ENCODE data around the gene OTOGL. TPM values are rescaled to one million over a fixed set of nuclear protein-coding genes. Genes with fewer than 3 reads are reported as not detected.

Gene OTOGL
- total RNA-seq, 3 donors from 2014 or later: 0.10 to 0.66 (median 0.61) TPM

DNA sequence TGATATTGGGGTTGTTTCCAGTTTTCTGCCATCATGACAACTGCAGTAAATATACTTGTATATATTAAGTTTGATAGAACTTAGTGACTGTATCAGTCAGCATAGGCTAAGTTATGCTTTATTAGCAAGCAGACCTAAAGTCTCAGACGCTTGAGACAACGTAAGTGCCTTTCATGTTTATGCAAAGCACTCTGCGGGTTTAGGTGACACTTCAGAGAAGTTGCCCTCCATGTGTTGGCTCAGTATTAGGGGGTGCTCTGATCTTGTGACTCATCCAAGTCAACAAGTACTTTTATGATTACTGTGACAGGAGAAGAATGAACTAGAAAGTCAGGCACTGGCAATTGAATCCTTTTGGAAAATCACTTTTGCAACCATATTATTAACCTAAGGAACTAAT, 13.3 kb upstream of the OTOGL start:
- Histone ChIP-seq H3K36me3 (ENCODE audit: low read depth) (no peaks in the 10 kb centered on the region), H3K4me1 (ENCODE audit: low read depth) (no peaks in the 10 kb centered on the region), H3K4me3 (no peak overlapping the region), H3K9me3 (no peaks in the 10 kb centered on the region)
- ATAC-seq: no peak
- no peak for DNase-seq
- TF ChIP-seq, protein P1, sequence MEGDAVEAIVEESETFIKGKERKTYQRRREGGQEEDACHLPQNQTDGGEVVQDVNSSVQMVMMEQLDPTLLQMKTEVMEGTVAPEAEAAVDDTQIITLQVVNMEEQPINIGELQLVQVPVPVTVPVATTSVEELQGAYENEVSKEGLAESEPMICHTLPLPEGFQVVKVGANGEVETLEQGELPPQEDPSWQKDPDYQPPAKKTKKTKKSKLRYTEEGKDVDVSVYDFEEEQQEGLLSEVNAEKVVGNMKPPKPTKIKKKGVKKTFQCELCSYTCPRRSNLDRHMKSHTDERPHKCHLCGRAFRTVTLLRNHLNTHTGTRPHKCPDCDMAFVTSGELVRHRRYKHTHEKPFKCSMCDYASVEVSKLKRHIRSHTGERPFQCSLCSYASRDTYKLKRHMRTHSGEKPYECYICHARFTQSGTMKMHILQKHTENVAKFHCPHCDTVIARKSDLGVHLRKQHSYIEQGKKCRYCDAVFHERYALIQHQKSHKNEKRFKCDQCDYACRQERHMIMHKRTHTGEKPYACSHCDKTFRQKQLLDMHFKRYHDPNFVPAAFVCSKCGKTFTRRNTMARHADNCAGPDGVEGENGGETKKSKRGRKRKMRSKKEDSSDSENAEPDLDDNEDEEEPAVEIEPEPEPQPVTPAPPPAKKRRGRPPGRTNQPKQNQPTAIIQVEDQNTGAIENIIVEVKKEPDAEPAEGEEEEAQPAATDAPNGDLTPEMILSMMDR (IDR thresholded peaks at IDR 0.05): no peak
- intact Hi-C loops (cut with DNase I, micrococcal nuclease): no loop called here

DNA sequence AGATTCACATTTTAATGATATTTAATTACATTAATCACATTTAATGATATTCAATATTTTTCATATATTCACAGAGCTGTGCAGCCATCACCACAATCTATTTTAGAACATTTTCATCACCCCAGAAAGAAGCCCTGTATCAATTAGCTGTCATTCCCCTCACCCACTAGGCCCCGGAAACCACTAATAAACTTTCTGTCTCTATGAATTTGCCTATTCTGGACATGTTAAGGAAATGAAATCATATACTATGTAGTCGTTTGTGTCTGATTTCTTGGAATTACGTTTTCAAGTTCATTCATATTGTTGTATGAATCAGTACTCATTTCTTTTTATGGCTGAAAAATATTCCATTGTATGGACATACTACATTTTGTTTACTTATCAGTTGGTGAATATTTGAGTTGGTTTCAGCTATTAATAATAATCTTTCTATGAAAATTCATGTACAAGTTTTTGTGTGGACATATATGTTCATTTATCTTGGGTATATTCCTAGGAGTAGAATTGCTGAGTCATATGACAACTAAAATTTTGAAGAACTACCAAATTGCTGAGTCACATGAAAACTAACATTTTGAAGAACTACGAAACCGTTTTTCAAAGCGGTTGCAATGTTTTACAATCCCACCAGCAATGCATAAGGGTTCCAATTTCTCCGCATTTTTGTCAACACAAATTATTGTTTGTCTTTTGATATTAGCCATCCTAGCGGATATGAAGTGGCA, 11.7 kb upstream of the OTOGL start:
- DNase-seq (no peak), ATAC-seq (no peak)
- H3K9me3 ChIP-seq: no peaks in the 10 kb centered on the region
- no peak overlapping the region for H3K4me3 ChIP-seq
- no peaks in the 10 kb centered on the region for H3K4me1 ChIP-seq (ENCODE audit: low read depth)
- H3K36me3 ChIP-seq (ENCODE audit: low read depth): no peaks in the 10 kb centered on the region
- TF ChIP-seq, protein P1 (IDR thresholded peaks at IDR 0.05): no peak
- intact Hi-C loops (cut with DNase I, micrococcal nuclease): no loop called here

DNA sequence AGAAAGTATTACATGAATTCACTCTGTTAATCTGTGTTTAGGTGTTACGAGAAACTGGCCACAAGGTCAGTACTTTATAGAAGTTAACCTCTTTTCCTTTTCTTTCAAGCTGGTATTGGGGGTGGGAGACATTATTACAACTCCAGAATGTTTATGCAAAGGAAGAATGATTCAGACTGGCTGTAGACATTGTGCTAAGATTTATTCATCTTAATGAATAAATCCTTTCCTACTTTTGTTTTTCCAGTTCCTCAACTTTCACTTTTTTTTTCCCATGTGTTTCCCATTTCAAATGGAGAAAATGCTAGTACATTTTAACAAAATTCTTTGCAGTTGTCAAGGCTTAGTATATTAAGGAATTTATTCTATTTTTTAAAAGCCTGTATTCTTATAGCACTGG, 1.3 kb downstream of the OTOGL start:
- no peaks in the 10 kb centered on the region for H3K9me3 ChIP-seq
- ATAC-seq: no peak

DNA sequence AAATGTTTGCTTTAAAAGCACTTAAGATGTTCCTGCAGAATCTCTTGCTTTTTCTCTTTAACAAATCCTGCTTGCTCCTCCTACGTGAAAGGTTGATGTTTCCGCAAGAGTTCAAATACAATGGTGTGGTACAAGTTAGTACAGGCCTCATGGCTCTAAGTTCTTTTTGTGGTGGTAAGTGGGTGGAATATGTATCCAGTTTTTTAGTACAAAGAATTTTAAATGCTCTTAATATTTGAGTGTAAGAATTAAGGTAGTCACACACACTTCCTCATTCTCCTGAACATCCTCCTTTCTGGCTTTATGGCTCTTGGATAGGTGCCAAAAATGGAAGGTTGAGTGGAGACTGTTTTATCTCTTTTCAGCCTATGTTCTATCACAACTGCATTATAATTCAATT, 1.8 kb downstream of the OTOGL start:
- Histone ChIP-seq H3K4me1 (ENCODE audit: low read depth) (no peaks in the 10 kb centered on the region), H3K4me3 (no peak overlapping the region), H3K36me3 (ENCODE audit: low read depth) (no peaks in the 10 kb centered on the region), H3K9me3 (no peaks in the 10 kb centered on the region)
- intact Hi-C loops (cut with DNase I, micrococcal nuclease): no loop called here
- ATAC-seq: no peak
- no peak for DNase-seq
- TF ChIP-seq, protein P1 (IDR thresholded peaks at IDR 0.05): no peak

More for the DNA sequence above, 1.3 kb downstream of the OTOGL start:
- H3K4me3 ChIP-seq: no peak overlapping the region
- intact Hi-C loops (cut with DNase I, micrococcal nuclease): no loop called here
- no peaks in the 10 kb centered on the region for H3K36me3 ChIP-seq (ENCODE audit: low read depth)
- no peaks in the 10 kb centered on the region for H3K4me1 ChIP-seq (ENCODE audit: low read depth)
- DNase-seq: no peak
- TF ChIP-seq, protein P1 (IDR thresholded peaks at IDR 0.05): no peak

DNA sequence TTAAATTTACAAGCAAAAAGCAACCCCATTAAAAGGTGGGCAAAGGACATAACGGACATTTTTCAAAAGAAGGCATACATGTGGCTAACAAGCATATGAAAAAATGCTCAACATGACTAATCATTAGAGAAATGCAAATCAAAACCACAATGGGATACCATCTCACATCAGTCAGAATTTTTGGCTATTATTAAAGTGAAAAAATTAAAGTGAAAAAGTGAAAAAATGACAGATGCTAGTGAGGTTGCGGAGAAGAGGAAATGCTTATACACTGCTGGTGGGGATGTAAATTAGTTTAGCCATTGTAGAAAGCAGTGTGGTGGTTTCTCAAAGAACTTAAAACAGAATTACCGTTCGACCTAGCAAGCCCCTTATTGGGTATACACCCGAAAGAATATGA, 7.9 kb downstream of the OTOGL start:
- H3K4me3 ChIP-seq: no peak overlapping the region
- no peaks in the 10 kb centered on the region for H3K4me1 ChIP-seq (ENCODE audit: low read depth)
- DNase-seq (no peak), ATAC-seq (no peak)
- TF ChIP-seq, protein P1 (IDR thresholded peaks at IDR 0.05): no peak
- H3K36me3 ChIP-seq (ENCODE audit: low read depth): no peaks in the 10 kb centered on the region
- no peaks in the 10 kb centered on the region for H3K9me3 ChIP-seq
- intact Hi-C loops (cut with DNase I, micrococcal nuclease): no loop called here

Measured in mucosa of descending colon (tissue), 3 donors.